ENCODE results near the gene S100A4.

S100A4 gene

GRCh38 chr1:153538315-153538821 lies 7.2 kb downstream of the S100A4 start:
- peak; percentile 43 to 75 for DNase-seq (ENCODE audit: low spot score in 2 of 2)
- peaks cover 13% of the 10 kb centered on the region for H3K4me1 ChIP-seq
- no peaks in the 10 kb centered on the region for H3K27me3 ChIP-seq (ENCODE audit: low read depth)
- no peaks in the 10 kb centered on the region for H3K36me3 ChIP-seq (replicated peaks)
- no peaks in the 10 kb centered on the region for H3K9me3 ChIP-seq
- in situ Hi-C loops (cut with MboI; ENCODE audit: low sequenced_read_pairs), result no loop called here
- no peak overlapping the region for H3K4me3 ChIP-seq

GRCh38 chr1:153537376-153537730 lies 8.3 kb downstream of the S100A4 start:
- in situ Hi-C loops (cut with MboI; ENCODE audit: low sequenced_read_pairs), result no loop called here
- Histone ChIP-seq H3K9me3 (no peaks in the 10 kb centered on the region), H3K4me3 (no peak overlapping the region), H3K36me3 (replicated peaks) (no peaks in the 10 kb centered on the region), H3K27me3 (ENCODE audit: low read depth) (no peaks in the 10 kb centered on the region), H3K4me1 (peaks cover 13% of the 10 kb centered on the region)
- DNase-seq (ENCODE audit: low spot score in 2 of 2), result no peak

- Histone ChIP-seq H3K9me3 (no peaks in the 10 kb centered on the region), H3K4me3 (no peak overlapping the region), H3K36me3 (replicated peaks) (no peaks in the 10 kb centered on the region), H3K27me3 (ENCODE audit: low read depth) (no peaks in the 10 kb centered on the region), H3K4me1 (peaks cover 13% of the 10 kb centered on the region)
- in situ Hi-C loops (cut with MboI; ENCODE audit: low sequenced_read_pairs), result no loop called here
- DNase-seq (ENCODE audit: low spot score in 2 of 2), result no peak
Measured at GRCh38 chr1:153536671-153537375, 8.8 kb downstream of the S100A4 start.

GRCh38 chr1:153536012-153536670 lies 9.5 kb downstream of the S100A4 start:
- peak in 1 of 2 experiments; percentile 80 for DNase-seq (ENCODE audit: low spot score in 2 of 2)
- Histone ChIP-seq H3K36me3 (replicated peaks) (no peaks in the 10 kb centered on the region), H3K4me3 (peak overlapping the region; percentile 31), H3K9me3 (no peaks in the 10 kb centered on the region), H3K4me1 (peaks cover 13% of the 10 kb centered on the region), H3K27me3 (ENCODE audit: low read depth) (no peaks in the 10 kb centered on the region)
- in situ Hi-C loops (cut with MboI; ENCODE audit: low sequenced_read_pairs), result no loop called here

GRCh38 chr1:153535242-153536011 lies 10.2 kb downstream of the S100A4 start, which contains the start of gene S100A6:
Gene S100A6, minus strand, starts transcription at chr1:153535991. Its CDS starts 652 bp downstream, at chr1:153535339.
- no peak for DNase-seq (ENCODE audit: low spot score in 2 of 2)

GRCh38 chr1:153534925-153535241 lies 10.7 kb downstream of the S100A4 start:
- Histone ChIP-seq H3K27me3 (ENCODE audit: low read depth) (no peaks in the 10 kb centered on the region), H3K9me3 (no peaks in the 10 kb centered on the region), H3K4me1 (peaks cover 13% of the 10 kb centered on the region), H3K36me3 (replicated peaks) (no peaks in the 10 kb centered on the region), H3K4me3 (no peak overlapping the region)
- in situ Hi-C loops (cut with MboI; ENCODE audit: low sequenced_read_pairs), result no loop called here
- no peak for DNase-seq (ENCODE audit: low spot score in 2 of 2)

More at GRCh38 chr1:153535242-153536011, 10.2 kb downstream of the S100A4 start, which contains the start of gene S100A6:
- Histone ChIP-seq H3K4me3 (peak within 1 kb of the TSS; percentile 31), H3K27me3 (ENCODE audit: low read depth) (no peaks in the 10 kb centered on the region), H3K4me1 (peaks cover 13% of the 10 kb centered on the region), H3K9me3 (no peaks in the 10 kb centered on the region), H3K36me3 (replicated peaks) (no peaks in the 10 kb centered on the region)
- in situ Hi-C loops (cut with MboI; ENCODE audit: low sequenced_read_pairs), result no loop called here

- H3K36me3 ChIP-seq (replicated peaks), result no peaks in the 10 kb centered on the region
- H3K9me3 ChIP-seq, result no peaks in the 10 kb centered on the region
- peaks cover 13% of the 10 kb centered on the region for H3K4me1 ChIP-seq
- in situ Hi-C loops (cut with MboI; ENCODE audit: low sequenced_read_pairs), result no loop called here
- no peak for DNase-seq (ENCODE audit: low spot score in 2 of 2)
- H3K27me3 ChIP-seq (ENCODE audit: low read depth), result no peaks in the 10 kb centered on the region
- no peak overlapping the region for H3K4me3 ChIP-seq
Measured at GRCh38 chr1:153534226-153534924, 11.2 kb downstream of the S100A4 start.

- Histone ChIP-seq H3K4me1 (peaks cover 13% of the 10 kb centered on the region), H3K27me3 (ENCODE audit: low read depth) (no peaks in the 10 kb centered on the region), H3K4me3 (no peak overlapping the region), H3K36me3 (replicated peaks) (no peaks in the 10 kb centered on the region), H3K9me3 (no peaks in the 10 kb centered on the region)
- in situ Hi-C loops (cut with MboI; ENCODE audit: low sequenced_read_pairs), result no loop called here
- no peak for DNase-seq (ENCODE audit: low spot score in 2 of 2)
Measured at GRCh38 chr1:153533689-153534201, 11.9 kb downstream of the S100A4 start.

GRCh38 chr1:153532769-153533599 lies 12.6 kb downstream of the S100A4 start:
- Histone ChIP-seq H3K4me3 (no peak overlapping the region), H3K4me1 (peaks cover 7% of the 10 kb centered on the region), H3K9me3 (no peaks in the 10 kb centered on the region), H3K36me3 (replicated peaks) (no peaks in the 10 kb centered on the region), H3K27me3 (ENCODE audit: low read depth) (no peaks in the 10 kb centered on the region)
- in situ Hi-C loops (cut with MboI; ENCODE audit: low sequenced_read_pairs), result no loop called here
- peak; percentile 40 to 80 for DNase-seq (ENCODE audit: low spot score in 2 of 2)

GRCh38 chr1:153532181-153532580 lies 13.4 kb downstream of the S100A4 start:
- no peak overlapping the region for H3K4me3 ChIP-seq
- in situ Hi-C loops (cut with MboI; ENCODE audit: low sequenced_read_pairs), result no loop called here
- DNase-seq (ENCODE audit: low spot score in 2 of 2), result no peak
- H3K27me3 ChIP-seq (ENCODE audit: low read depth), result no peaks in the 10 kb centered on the region
- no peaks in the 10 kb centered on the region for H3K9me3 ChIP-seq
- H3K36me3 ChIP-seq (replicated peaks), result no peaks in the 10 kb centered on the region
- peaks cover 7% of the 10 kb centered on the region for H3K4me1 ChIP-seq

GRCh38 chr1:153531638-153532037 lies 14.0 kb downstream of the S100A4 start:
- Histone ChIP-seq H3K27me3 (ENCODE audit: low read depth) (no peaks in the 10 kb centered on the region), H3K9me3 (no peaks in the 10 kb centered on the region), H3K4me1 (peaks cover 6% of the 10 kb centered on the region), H3K36me3 (replicated peaks) (no peaks in the 10 kb centered on the region), H3K4me3 (no peak overlapping the region)
- no peak for DNase-seq (ENCODE audit: low spot score in 2 of 2)
- in situ Hi-C loops (cut with MboI; ENCODE audit: low sequenced_read_pairs), result no loop called here

GRCh38 chr1:153527683-153528040 lies 17.9 kb downstream of the S100A4 start:
- no peak overlapping the region for H3K4me3 ChIP-seq
- DNase-seq (ENCODE audit: low spot score in 2 of 2), result no peak
- peaks cover 11% of the 10 kb centered on the region for H3K4me1 ChIP-seq
- H3K27me3 ChIP-seq (ENCODE audit: low read depth), result no peaks in the 10 kb centered on the region
- in situ Hi-C loops (cut with MboI; ENCODE audit: low sequenced_read_pairs), result no loop called here
- no peaks in the 10 kb centered on the region for H3K9me3 ChIP-seq
- H3K36me3 ChIP-seq (replicated peaks), result no peaks in the 10 kb centered on the region
